Myocyte (in vitro differentiated cells): ENCODE data around the gene LSAMP. TPM values are rescaled to one million over a fixed set of nuclear protein-coding genes. Genes with fewer than 3 reads are reported as not detected.

Experiments used
- DNase-seq: peaks from one replicate; pipeline ENCODE4 v3.0.0-alpha.2; 2012; ENCODE audit warnings: low read depth
- total RNA-seq: library from RNA; depleted of rRNA; stranded (reverse); fragments of >200 nt; gene quantifications from 2 replicates; pipeline ENCODE4 v1.2.3, GENCODE V29; 2014

Gene LSAMP
- total RNA-seq, 1 donor from 2014 or later: 0.03 TPM

DNA sequence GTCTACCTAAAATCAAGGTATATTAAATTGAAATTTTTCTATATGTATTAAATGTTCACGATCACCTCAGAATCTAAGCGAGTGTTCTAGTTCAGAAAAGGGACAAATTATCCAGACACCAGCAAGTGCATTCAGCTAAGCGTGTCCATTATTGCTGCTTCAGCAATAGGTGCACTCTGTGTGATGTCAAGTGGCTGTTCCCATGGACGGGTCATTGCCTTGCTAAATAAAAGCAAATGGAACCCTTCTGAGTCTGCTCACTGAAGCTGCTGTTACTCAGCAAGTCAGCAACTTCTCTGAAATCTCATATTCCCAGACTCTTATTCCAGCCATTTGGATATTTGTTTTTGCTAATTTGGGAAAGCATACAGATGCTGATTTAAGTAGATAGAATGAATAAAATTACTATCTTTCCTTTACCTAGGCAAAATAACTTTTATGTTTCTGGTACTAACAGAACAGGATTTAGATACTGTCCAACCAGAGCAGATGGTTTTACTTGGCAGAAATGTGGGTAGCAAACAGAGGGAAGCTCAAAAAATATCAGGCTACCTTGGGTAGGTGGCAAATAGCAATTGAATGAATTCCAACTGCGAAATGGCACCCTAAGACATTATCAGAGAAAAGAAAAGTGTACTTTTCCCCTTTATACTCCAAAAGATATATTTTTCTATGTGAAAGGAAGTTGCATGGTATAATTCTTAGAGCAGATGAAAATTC lies 415.0 kb downstream of the LSAMP start:
- DNase-seq: no peak

DNA sequence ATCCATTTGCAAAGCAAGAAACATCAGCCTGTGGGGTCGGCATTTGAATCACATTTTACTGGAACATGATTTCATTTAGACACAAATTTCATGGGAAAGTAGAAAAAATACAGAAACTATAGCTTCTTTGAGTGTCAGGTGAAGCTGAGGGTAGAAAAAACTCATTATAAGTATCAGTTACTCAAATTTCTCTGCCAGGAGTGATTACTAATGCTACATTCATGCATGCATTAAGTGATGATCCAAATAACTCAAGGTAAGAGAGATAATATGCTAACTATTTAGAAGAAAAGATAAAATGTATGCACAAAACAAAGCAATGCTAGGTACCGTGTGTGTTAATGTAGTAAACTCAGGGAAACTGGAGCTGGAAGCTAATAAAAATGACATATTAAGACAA lies 416.0 kb downstream of the LSAMP start:
- no peak for DNase-seq

DNA sequence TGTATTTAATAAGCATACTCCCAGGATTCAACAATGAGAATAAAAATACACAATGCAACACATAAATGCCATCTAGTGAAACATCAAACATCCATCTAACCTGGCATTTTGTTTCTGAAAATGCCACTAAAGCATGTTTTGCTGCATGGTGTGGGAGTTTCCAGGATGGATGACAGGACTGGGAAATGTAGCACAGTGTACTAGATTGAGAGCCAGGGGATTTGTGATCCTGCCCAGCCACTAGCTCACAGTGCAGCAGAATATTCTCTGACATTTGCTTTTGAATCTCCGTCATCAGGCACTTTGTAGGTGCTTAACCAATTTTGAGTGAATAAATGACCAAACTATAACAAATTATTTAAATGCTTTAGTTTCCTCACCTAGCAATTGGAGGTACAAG lies 417.1 kb downstream of the LSAMP start:
- no peak for DNase-seq

DNA sequence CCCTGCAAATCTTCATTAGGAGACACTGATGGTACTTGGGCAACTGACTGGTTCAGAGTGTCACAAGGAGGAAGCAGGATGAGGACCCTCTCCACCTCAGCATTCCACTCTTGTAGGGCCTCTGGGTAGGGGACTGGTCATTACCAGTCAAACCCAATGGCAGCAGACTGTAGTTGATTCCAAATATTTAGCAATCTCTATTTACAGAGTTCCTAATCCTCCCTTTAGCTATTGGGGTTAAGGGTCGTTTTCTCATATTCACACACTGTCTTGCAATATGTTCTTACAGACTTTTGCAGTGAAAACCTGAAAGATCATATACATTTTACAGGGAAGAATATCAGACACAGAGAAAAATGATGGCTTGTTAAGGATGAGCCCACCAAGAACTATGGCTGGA lies 424.3 kb downstream of the LSAMP start:
- DNase-seq: no peak

DNA sequence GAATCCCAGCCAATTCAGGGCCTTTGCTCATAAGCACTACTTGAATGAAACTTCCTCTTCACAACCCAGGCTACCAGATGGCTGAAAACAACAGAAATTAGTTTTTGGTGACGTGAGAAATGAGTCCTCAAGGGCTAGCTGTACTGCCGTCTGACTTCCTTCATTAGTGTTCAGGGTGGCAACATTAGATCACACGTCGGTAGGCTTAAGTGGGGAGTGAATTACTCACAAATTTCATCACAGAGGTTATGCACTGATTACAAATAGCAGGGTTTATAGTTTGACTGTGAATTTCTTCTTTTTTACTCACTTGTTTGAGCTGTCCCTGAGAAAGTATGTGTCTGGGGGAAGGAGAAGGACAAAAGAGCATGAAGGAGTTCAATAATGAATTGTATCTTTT lies 424.8 kb downstream of the LSAMP start:
- no peak for DNase-seq

DNA sequence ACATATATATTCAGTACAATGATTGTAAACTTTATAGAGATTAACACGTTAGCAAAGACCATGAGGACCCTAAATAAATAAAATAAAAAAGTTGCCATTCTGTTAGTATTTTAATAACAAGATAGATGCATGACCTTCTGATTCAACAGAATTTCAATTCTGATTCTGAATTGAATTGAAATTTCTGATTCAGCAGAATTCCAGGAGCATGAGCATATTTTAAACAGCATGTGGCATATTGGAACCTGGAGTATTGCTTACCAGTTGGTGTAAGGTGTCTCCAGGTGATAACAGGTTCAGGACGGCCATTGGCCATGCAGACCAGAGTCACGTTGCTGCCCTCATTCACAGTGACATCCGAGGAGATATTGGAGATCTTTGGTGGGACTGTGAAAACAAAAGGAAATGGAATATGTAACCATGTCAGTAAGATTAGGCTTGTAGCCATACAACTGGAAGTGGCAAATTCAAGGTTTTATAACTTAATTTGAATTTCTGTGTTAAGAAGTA lies 426.0 kb downstream of the LSAMP start:
- no peak for DNase-seq

DNA sequence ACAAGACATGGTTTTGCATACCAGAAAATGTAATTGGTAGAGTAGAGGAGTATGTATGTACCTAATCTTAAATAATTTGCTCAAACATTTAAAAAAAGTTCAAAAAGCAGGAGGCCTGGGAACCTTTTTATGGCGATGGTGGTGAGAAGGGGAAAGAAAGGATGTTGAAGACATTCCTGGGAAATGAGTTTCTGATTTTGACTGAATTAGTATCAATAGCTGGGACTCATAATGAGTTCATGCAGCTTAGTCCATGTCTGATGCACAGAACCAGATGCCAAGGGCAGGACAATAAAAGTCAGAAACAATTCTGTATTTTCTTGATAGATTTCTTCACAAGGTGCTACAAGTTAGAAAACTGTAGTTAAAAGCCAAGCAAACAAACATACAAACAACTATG lies 426.6 kb downstream of the LSAMP start:
- no peak for DNase-seq

DNA sequence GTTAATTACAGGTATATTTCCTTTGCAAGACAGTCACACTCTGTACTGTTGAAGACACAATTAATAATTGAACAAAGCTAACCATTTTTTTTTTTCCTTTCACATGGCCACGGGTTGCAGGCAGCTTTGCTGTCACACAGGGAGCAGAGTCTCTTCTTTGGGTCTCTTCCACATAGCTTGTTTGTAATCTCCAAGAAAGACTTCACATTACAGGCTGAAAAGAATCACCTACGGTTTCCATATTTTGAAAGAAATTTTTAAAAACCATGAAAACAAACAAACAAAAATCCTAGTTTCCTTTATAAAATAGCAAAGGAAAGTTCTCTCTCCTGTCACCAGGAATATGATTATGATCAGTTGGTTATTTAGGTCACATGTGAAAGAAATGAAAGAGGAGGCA lies 429.4 kb downstream of the LSAMP start:
- DNase-seq: no peak

DNA sequence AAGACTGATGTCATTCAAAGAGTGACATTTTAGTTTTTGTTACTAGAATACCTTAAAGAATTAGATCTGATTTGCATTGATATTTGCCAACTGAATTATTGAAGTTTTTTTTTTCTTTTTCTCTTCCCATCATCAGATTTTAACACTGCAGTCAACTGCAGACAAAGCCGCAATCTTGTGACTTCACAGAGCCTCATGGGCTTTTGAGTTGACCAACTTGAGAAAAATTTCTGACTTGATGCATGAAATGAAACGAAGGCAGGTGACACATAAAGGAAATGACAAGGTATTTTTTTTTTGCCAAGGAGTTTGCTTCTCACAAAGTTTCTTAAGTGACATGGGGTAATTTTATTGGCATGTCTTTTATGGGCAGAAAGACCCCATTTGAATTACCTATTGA lies 438.3 kb downstream of the LSAMP start:
- DNase-seq: no peak

DNA sequence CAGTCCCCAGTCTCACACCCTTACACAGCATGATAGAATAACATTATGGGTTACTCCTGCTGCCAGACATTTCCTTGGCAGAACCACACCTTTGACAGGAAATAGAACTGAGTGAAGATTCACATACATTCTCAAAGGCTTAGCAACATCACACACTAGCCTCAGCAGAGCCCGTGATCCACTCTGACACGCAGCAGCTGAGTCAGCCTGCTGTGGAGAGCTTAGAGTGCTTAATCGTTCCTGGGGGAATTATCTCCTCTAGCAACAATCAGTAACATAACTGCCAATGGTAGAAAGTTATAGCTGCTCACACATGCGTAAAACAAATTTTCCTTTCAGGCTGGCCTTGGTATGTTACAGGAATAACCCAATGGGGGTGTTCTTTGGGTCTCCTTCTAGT lies 439.9 kb downstream of the LSAMP start:
- DNase-seq: peak; percentile 95

DNA sequence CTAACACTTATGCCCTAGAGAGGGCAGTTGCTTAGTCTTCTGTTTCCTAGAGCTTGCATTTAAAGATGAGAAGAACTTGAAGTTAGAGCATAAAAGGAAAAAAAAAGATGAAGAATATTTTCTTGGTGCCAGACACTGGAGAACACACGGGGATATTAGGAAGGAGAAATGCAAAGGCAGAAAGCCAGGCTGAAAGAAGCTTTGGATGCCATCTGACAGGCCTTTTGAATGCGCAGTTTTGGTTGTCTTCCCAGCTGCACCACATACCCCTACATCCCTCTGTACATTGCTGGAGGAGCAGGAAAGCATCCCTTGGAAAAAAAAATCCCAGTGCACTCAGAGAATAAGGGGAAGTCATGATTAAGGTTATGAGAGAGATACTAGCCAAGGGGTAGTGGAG lies 443.1 kb downstream of the LSAMP start:
- no peak for DNase-seq

DNA sequence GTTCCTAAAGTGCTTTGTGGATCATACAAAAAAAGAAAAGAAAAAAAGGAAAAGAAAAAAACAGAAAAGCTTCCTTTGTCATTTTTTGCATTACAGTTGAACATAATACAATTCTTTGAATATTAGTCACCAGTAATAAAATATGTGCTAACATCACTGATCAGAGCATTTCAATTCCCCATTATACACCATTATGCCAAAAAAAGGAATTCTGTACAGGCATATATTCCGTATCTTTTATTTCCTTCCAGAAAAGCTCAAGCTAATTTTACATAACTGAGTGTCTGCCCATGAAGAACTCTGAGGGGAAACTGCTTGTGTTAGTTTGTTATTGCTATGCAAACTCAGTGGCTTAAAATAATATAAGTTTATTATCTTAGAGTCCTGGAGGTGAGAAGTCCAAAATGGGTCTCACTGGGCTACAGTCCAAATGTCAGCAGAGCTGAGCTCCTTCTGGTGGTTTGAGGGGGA lies 444.1 kb downstream of the LSAMP start:
- DNase-seq: peak; percentile 38

DNA sequence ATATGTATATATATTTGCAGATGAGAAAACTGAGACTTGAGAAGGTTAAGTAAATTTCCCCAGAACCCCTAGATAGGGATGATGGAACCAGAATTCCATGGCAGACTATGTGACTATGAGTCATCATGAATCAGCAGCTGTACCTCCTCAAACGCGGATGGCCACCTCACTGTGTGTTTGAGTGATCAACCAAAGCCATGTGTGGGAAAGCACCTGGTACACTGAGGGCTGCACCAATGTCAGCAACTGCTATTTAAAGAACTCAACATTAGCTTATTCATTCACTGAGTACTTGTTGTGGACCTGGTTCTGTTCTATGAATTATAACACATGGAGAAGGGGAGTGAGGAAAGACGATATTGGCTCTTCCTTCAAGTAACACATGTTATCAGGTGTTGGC lies 445.0 kb downstream of the LSAMP start:
- peak; percentile 97 for DNase-seq

DNA sequence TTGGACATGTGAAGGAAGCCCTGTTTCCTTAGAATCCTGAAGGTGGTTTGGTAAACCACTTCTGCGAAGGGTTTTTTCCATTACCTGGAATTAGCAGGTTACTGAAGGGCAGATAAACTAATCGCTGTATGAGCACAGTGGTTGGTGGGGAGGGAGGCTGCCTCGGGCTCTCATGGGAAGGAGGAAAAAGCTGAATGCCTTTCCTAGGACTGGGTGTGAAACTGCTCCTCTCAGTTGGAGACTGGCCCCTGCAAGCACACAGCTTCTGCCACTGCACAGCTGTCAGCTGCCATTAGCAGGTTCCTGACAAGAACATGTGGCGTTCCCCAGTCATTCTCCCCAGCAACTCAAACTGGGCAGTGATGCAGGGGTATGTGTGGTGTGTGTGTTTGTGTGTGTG lies 445.7 kb downstream of the LSAMP start:
- peak; percentile 96 for DNase-seq

DNA sequence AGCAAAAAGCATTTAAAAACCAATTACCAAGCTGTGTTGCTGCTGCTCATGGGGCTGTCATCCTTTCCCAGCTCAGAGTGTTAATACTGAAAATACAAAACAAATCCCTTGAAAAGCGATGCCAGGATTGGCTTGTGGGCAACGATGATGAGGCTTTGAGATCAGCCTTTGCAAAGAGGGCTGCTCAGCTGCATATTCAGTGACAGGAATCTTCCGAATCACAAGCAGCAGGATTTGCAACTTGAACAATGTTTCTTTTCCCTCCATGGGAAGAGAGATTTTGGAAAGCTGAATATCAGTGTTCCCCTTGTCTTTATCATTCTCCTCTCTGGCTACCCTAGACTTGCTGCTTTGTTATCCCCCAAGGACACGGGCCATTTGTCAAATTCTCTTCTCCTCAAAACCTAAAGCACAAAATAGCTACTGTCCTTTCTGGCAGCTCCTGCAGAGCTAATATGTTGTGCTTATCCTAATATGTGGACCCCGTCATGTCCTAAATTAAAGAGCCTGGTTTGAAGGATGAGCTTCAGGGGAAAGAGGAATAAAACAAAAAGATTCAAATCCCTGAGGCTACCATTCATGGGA lies 446.2 kb downstream of the LSAMP start:
- peak; percentile 74 for DNase-seq

DNA sequence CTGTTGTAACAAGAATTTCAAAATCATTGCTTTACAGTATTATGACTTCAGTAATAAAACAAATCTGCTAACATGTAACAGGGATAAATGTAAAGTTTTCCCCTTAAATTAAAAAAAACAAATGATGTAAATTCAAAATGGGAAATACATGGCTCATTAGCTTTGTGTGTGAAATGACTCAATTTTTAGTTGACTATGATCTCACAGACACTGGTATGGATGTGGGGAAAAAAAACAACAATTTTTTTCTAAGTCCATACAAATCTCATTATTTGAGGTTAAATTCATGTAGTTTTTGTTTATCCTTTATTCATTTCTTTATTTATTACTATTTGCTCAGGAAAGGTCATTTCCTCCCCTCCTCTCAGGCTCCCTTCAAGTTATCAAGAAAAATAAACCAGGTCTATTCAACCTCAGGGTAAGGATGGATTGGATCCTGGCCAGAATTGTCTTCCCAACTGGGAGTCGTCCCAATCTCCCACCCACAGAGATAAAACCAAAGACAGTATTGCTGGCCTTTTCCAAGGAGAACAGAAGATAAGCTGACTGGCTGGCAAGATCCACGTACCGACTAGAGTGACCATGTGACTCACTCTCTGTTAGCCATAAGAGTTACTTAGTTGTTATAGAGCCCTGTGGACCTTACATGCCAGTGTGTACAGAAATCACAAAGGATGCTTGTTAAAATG lies 448.7 kb downstream of the LSAMP start:
- no peak for DNase-seq

DNA sequence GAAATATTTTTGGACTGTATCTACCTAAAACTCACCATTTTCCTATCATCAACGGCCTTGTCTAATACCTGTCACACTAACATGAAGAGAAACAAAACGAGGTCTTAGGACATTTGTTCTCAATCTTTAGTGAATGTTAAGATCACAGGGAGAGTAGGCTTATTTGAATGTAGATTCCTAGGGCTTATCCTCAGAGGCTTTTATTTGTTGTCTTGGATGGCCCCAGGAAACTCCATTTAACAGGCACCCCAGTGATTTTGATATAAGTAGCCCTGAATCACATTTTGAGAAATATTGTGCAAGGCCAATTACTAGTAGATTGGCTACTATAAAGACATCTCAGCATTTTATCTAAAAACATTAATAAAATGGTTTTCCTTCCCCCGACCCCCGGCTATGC lies 454.6 kb downstream of the LSAMP start:
- DNase-seq: no peak

DNA sequence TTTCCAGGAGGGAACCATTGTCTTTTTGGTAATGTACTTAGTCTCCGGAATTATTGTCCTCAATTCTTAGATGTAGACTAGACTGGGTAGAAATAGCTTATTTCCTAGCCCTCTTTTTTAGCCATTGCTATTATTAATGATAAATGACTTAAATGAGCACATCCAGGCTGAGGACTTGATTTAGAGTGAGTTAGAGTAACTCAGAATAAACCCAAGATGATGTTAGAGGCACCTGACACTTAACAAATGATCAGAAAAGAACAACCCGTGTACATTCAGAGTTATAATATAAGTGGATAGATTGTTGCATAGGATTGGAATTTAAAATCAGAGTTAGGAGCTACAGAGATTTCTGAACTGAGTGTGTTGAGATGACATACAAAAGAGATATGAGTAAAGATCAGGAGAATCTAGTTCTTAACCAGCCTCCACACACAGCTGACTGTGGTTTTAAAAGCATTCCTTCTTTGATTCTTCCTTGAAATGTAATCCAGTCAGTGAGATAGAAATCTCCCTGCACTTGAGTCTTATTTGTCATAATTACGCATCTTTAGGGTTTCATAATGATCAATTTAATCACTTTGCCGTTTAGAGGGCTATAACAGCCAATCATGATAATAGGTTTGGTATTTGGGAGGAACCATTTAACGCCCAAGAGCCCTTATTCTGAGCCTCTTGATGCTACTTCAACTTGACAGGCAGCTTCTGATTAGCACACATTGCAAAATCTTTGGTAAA lies 455.4 kb downstream of the LSAMP start:
- DNase-seq: peak; percentile 73

DNA sequence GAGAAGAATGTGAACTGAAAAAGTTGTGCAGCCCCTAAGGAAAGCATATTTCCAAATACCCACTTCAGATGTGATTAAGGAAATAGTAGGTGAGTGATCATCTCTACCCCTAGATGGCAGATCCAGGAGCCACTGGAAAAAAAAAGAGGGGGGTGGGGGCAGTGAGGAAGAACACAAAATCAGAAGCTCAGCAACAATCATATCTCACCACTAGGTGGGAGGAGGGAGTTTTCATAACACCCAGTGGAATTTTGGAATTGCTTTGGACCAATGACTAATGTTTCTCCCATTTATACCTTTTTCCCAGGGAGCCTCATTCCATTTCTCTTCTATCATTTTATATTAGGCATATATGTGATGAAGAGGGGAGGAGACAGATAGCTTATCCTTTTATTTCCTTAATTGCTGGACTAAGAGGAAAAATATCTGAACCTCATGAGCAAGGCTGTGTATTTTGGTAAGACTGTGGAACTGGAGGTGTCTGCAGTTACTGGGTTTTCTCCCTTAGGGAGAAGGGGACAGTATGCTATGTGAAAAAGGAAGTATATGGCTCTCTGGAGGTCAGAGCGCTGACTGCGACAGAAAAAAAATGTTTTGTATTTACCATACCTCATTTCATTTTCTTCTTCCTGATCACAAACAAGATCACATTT lies 458.6 kb downstream of the LSAMP start:
- DNase-seq: peak; percentile 70

DNA sequence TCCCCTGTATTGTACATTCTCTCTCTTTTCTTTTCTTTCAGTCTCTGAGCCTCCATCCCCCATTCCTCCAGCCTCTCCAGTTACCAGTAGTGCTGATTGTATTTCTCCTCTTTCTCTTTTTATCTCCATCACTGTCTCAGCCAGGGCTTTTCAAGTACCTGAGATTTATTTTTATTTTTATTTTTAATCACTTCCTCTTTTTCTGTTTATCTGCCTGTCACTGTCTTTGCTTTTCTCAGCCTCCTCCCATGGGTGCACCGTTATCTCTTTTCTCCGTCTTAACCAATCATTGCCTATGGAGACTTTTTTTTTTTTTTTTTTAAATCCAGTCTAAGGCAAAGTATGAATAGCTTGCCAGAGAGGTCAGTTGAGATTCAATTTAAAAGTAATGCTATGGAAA lies 462.7 kb downstream of the LSAMP start:
- DNase-seq: no peak

DNA sequence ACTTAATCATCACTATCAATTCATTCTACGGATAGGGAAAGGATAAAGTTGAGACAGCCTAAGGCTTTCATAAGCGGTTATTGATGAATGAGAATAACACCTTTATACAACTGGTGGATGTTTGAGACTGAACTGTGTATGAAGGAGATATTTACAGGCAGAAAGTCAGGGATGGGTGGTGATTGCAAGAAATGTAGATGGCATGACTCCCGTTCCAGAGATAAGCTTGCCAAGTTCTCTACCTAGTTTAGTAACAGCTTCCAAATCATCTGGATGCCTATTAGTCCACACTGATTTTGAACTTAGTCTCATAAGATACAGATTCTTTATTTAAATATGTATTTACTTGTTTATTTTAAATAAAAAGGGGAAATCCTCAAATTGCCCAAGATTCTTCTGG lies 463.2 kb downstream of the LSAMP start:
- DNase-seq: no peak
